Hematopoietic multipotent progenitor cell treated with erythropoietin and hydrocortisone succinate and interleukin-3 and kit ligand, for 8 days (in vitro differentiated cells): ENCODE measurements around the gene ARMC9.

Source experiments
- DNase-seq: peaks from one replicate; pipeline ENCODE4 v3.0.0-alpha.2; 2015

Gene ARMC9

GRCh38 chr2:231204146-231204545, 5.7 kb downstream of the ARMC9 start:
- DNase-seq, result no peak

- DNase-seq, result no peak
These were observed 6.2 kb downstream of the ARMC9 start for GRCh38 chr2:231204581-231204980.

GRCh38 chr2:231207734-231208133, 9.3 kb downstream of the ARMC9 start:
- no peak for DNase-seq

- no peak for DNase-seq
These were observed 12.4 kb downstream of the ARMC9 start for GRCh38 chr2:231210782-231211181.

- no peak for DNase-seq
These were observed 13.1 kb downstream of the ARMC9 start for GRCh38 chr2:231211486-231211885.

- DNase-seq, result no peak
These were observed 14.0 kb downstream of the ARMC9 start for GRCh38 chr2:231212329-231212845.

- DNase-seq, result no peak
These were observed 15.7 kb downstream of the ARMC9 start for GRCh38 chr2:231213931-231214642.

- DNase-seq, result no peak
These were observed 19.9 kb downstream of the ARMC9 start for GRCh38 chr2:231218366-231218765.

- no peak for DNase-seq
These were observed 20.9 kb downstream of the ARMC9 start for GRCh38 chr2:231219289-231219688.

GRCh38 chr2:231221761-231222160, 23.3 kb downstream of the ARMC9 start:
- DNase-seq, result no peak

- DNase-seq, result no peak
These were observed 24.0 kb downstream of the ARMC9 start for GRCh38 chr2:231222318-231223000.

GRCh38 chr2:231223001-231223375, 24.6 kb downstream of the ARMC9 start:
- no peak for DNase-seq

GRCh38 chr2:231223458-231223976, 25.1 kb downstream of the ARMC9 start:
- DNase-seq, result no peak

GRCh38 chr2:231227310-231228162, 29.1 kb downstream of the ARMC9 start:
- DNase-seq, result peak; percentile 91

GRCh38 chr2:231228223-231228622, 29.8 kb downstream of the ARMC9 start:
- DNase-seq, result no peak

- DNase-seq, result peak; percentile 29
These were observed 30.6 kb downstream of the ARMC9 start for GRCh38 chr2:231228974-231229529.

GRCh38 chr2:231235217-231235616, 36.8 kb downstream of the ARMC9 start:
- DNase-seq, result peak; percentile 97

GRCh38 chr2:231238689-231239088, 40.3 kb downstream of the ARMC9 start:
- DNase-seq, result peak; percentile 84

GRCh38 chr2:231239751-231240150, 41.3 kb downstream of the ARMC9 start:
- no peak for DNase-seq

GRCh38 chr2:231241755-231242507, 43.5 kb downstream of the ARMC9 start:
- DNase-seq, result no peak

- DNase-seq, result no peak
These were observed 45.4 kb downstream of the ARMC9 start for GRCh38 chr2:231243866-231244265.
